Cardiac fibroblast (primary cell): ENCODE measurements around the gene MAN1A1.

Experiments used
- DNase-seq, 2 donors: peaks; one replicate each; pipeline versions ENCODE4 v3.0.0 to v3.0.0-alpha.2; 2010; ENCODE audit warnings: low read depth in 2 of 2
- H3K4me3 ChIP-seq, 2 donors: replicated peaks in 1 of 2; 1 replicate in 1 of 2; 2 replicates in 1 of 2; pipeline ENCODE4 v1.5.1; 2011; ENCODE audit warnings: low read depth in 2 of 2, low read length in 2 of 2, mild to moderate bottlenecking in 2 of 2, moderate library complexity in 1 of 2
- CTCF ChIP-seq: IDR thresholded peaks from one replicate; pipeline ENCODE4 v1.5.1; 2011; ENCODE audit warnings: low read depth, mild to moderate bottlenecking, low read length, inconsistent platforms

MAN1A1 gene

GRCh38 chr6:119277052-119277451, 72.5 kb downstream of the MAN1A1 start:
- no peak for TF ChIP-seq CTCF
- no peak overlapping the region for H3K4me3 ChIP-seq
- peak in 1 of 2 donors; percentile 31 for DNase-seq

GRCh38 chr6:119276211-119276610, 73.3 kb downstream of the MAN1A1 start:
- peak; percentile 17 to 67 for DNase-seq
- no peak for TF ChIP-seq CTCF
- H3K4me3 ChIP-seq = no peak overlapping the region

GRCh38 chr6:119274197-119274595, 75.4 kb downstream of the MAN1A1 start:
- no peak for TF ChIP-seq CTCF
- no peak for DNase-seq
- H3K4me3 ChIP-seq = no peak overlapping the region

- no peak for TF ChIP-seq CTCF
- no peak overlapping the region for H3K4me3 ChIP-seq
- DNase-seq = peak; percentile 89 to 92
These were observed 76.0 kb downstream of the MAN1A1 start for GRCh38 chr6:119273272-119274196.

GRCh38 chr6:119270545-119270944, 79.0 kb downstream of the MAN1A1 start:
- no peak for DNase-seq
- H3K4me3 ChIP-seq = no peak overlapping the region
- no peak for TF ChIP-seq CTCF

GRCh38 chr6:119269266-119270103, 80.1 kb downstream of the MAN1A1 start:
- TF ChIP-seq CTCF = no peak
- H3K4me3 ChIP-seq = no peak overlapping the region
- no peak for DNase-seq
